ENCODE results near the gene ROBO2.

The ROBO2 gene

GRCh38 chr3:77436908-77437307 lies 397.0 kb downstream of the ROBO2 start:
- no peak for DNase-seq (ENCODE audit: low read depth)
- no peak overlapping the region for H3K4me3 ChIP-seq (ENCODE audit: low read depth, low read length)

- H3K4me3 ChIP-seq (ENCODE audit: low read depth, low read length): no peak overlapping the region
- no peak for DNase-seq (ENCODE audit: low read depth)
Observed at GRCh38 chr3:77446084-77446483, 406.2 kb downstream of the ROBO2 start.

GRCh38 chr3:77446761-77447160 lies 406.9 kb downstream of the ROBO2 start:
- no peak overlapping the region for H3K4me3 ChIP-seq (ENCODE audit: low read depth, low read length)
- DNase-seq (ENCODE audit: low read depth): no peak

GRCh38 chr3:77449459-77450350 lies 409.8 kb downstream of the ROBO2 start:
- no peak overlapping the region for H3K4me3 ChIP-seq (ENCODE audit: low read depth, low read length)
- no peak for DNase-seq (ENCODE audit: low read depth)

- DNase-seq (ENCODE audit: low read depth): no peak
Observed at GRCh38 chr3:77456431-77456830, 416.5 kb downstream of the ROBO2 start.

GRCh38 chr3:77456906-77457305 lies 417.0 kb downstream of the ROBO2 start:
- no peak for DNase-seq (ENCODE audit: low read depth)
- no peak overlapping the region for H3K4me3 ChIP-seq (ENCODE audit: low read depth, low read length)

More at GRCh38 chr3:77456431-77456830, 416.5 kb downstream of the ROBO2 start:
- H3K4me3 ChIP-seq (ENCODE audit: low read depth, low read length): no peak overlapping the region

- no peak overlapping the region for H3K4me3 ChIP-seq (ENCODE audit: low read depth, low read length)
- DNase-seq (ENCODE audit: low read depth): no peak
Observed at GRCh38 chr3:77459926-77460325, 420.0 kb downstream of the ROBO2 start.

- no peak overlapping the region for H3K4me3 ChIP-seq (ENCODE audit: low read depth, low read length)
- DNase-seq (ENCODE audit: low read depth): peak; percentile 17
Observed at GRCh38 chr3:77460326-77460725, 420.4 kb downstream of the ROBO2 start.

- no peak overlapping the region for H3K4me3 ChIP-seq (ENCODE audit: low read depth, low read length)
- no peak for DNase-seq (ENCODE audit: low read depth)
Observed at GRCh38 chr3:77462951-77463350, 423.1 kb downstream of the ROBO2 start.

GRCh38 chr3:77464111-77464688 lies 424.3 kb downstream of the ROBO2 start:
- DNase-seq (ENCODE audit: low read depth): no peak
- H3K4me3 ChIP-seq (ENCODE audit: low read depth, low read length): no peak overlapping the region

GRCh38 chr3:77466562-77467115 lies 426.7 kb downstream of the ROBO2 start:
- no peak for DNase-seq (ENCODE audit: low read depth)
- H3K4me3 ChIP-seq (ENCODE audit: low read depth, low read length): no peak overlapping the region

- no peak for DNase-seq (ENCODE audit: low read depth)
- no peak overlapping the region for H3K4me3 ChIP-seq (ENCODE audit: low read depth, low read length)
Observed at GRCh38 chr3:77467702-77468625, 428.1 kb downstream of the ROBO2 start.

- no peak overlapping the region for H3K4me3 ChIP-seq (ENCODE audit: low read depth, low read length)
- DNase-seq (ENCODE audit: low read depth): no peak
Observed at GRCh38 chr3:77468626-77469020, 428.7 kb downstream of the ROBO2 start.

GRCh38 chr3:77475507-77475906 lies 435.6 kb downstream of the ROBO2 start:
- DNase-seq (ENCODE audit: low read depth): no peak

GRCh38 chr3:77479021-77479420 lies 439.1 kb downstream of the ROBO2 start:
- no peak for DNase-seq (ENCODE audit: low read depth)
- no peak overlapping the region for H3K4me3 ChIP-seq (ENCODE audit: low read depth, low read length)

More at GRCh38 chr3:77475507-77475906, 435.6 kb downstream of the ROBO2 start:
- H3K4me3 ChIP-seq (ENCODE audit: low read depth, low read length): no peak overlapping the region

GRCh38 chr3:77489216-77489615 lies 449.3 kb downstream of the ROBO2 start:
- no peak for DNase-seq (ENCODE audit: low read depth)
- no peak overlapping the region for H3K4me3 ChIP-seq (ENCODE audit: low read depth, low read length)

- no peak for DNase-seq (ENCODE audit: low read depth)
- H3K4me3 ChIP-seq (ENCODE audit: low read depth, low read length): no peak overlapping the region
Observed at GRCh38 chr3:77491961-77492360, 452.1 kb downstream of the ROBO2 start.

GRCh38 chr3:77500721-77501120 lies 460.8 kb downstream of the ROBO2 start:
- DNase-seq (ENCODE audit: low read depth): no peak
- no peak overlapping the region for H3K4me3 ChIP-seq (ENCODE audit: low read depth, low read length)

- no peak overlapping the region for H3K4me3 ChIP-seq (ENCODE audit: low read depth, low read length)
- DNase-seq (ENCODE audit: low read depth): no peak
Observed at GRCh38 chr3:77506384-77506783, 466.5 kb downstream of the ROBO2 start.

- DNase-seq (ENCODE audit: low read depth): peak; percentile 10
- no peak overlapping the region for H3K4me3 ChIP-seq (ENCODE audit: low read depth, low read length)
Observed at GRCh38 chr3:77513542-77513941, 473.6 kb downstream of the ROBO2 start.

All from skeletal muscle cell (primary cell).